AG04450 (cell line): Measurements from ENCODE around the gene CYP26C1. TPM values are rescaled to one million over a fixed set of nuclear protein-coding genes. Genes with fewer than 3 reads are reported as not detected.

Experiments used
- CTCF ChIA-PET: fragments of 300-600, 350-600 bp; formaldehyde crosslinking; extraction: SDS; loops from one replicate; lab custom pipeline; 2022; ENCODE audit warnings: antibody characterized with exemption, inconsistent platforms; lab: Charles Lee
- POLR2A ChIA-PET: fragments of 350-600 bp; formaldehyde crosslinking; extraction: SDS; loops from one replicate; lab custom pipeline; 2021; ENCODE audit warnings: antibody characterized with exemption, inconsistent platforms; lab: Yijun Ruan, JAX
- DNase-seq: peaks from one replicate; pipeline ENCODE4 v3.0.0-alpha.2; 2011; ENCODE audit warnings: low read depth, low spot score
- H3K27ac ChIP-seq: one replicate; pipeline ENCODE4 v1.5.1; 2012; ENCODE audit warnings: low read depth, low read length, control low read depth
- H3K27me3 ChIP-seq: one replicate; pipeline ENCODE4 v1.6.0; 2012; ENCODE audit warnings: low read length; ENCODE audit not compliant: control insufficient read depth, insufficient read depth
- H3K4me3 ChIP-seq: 2 replicates; pipeline ENCODE4 v1.5.1; 2011; ENCODE audit warnings: mild to moderate bottlenecking, low read depth, low read length, control low read depth
- H3K9me3 ChIP-seq: 2 replicates; pipeline ENCODE4 v1.5.1; 2012; ENCODE audit warnings: low read length; ENCODE audit not compliant: control insufficient read depth, insufficient read depth
- CTCF ChIP-seq: IDR thresholded peaks from 2 replicates; pipeline ENCODE4 v1.5.1; 2011; ENCODE audit warnings: low read depth, low read length, control low read depth, inconsistent platforms
- polyA plus RNA-seq: library from polyadenylated mRNA; depleted of rRNA; stranded (reverse); fragments of >200 nt; gene quantifications from 2 replicates; pipeline ENCODE4 v1.2.3, GENCODE V29; 2011

Gene CYP26C1
- polyA plus RNA-seq, 1 experiment: not detected

DNA sequence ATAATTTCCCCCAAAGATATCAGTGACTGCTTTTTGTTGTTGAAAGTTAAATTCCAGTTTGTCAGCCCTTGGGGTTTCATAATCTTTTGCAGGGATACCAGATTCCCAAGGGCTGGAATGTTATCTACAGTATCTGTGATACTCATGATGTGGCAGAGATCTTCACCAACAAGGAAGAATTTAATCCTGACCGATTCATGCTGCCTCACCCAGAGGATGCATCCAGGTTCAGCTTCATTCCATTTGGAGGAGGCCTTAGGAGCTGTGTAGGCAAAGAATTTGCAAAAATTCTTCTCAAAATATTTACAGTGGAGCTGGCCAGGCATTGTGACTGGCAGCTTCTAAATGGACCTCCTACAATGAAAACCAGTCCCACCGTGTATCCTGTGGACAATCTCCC, 16.3 kb downstream of the CYP26C1 start:
- Histone ChIP-seq H3K27ac (no peak overlapping the region), H3K4me3 (no peak overlapping the region), H3K27me3 (peaks cover 65% of the 10 kb centered on the region), H3K9me3 (peaks cover 3% of the 10 kb centered on the region; the same call in 1 of the 2 replicates)
- DNase-seq: no peak
- no peak for TF ChIP-seq CTCF
- ChIA-PET POLR2A (no interaction called here), CTCF (interaction anchor here (0.6 to 2.3 kb wide), 11 partner anchors 11 to 435 kb away, joined by 3 to 13 read pairs (median 3); no protein-coding TSS in a partner anchor)

DNA sequence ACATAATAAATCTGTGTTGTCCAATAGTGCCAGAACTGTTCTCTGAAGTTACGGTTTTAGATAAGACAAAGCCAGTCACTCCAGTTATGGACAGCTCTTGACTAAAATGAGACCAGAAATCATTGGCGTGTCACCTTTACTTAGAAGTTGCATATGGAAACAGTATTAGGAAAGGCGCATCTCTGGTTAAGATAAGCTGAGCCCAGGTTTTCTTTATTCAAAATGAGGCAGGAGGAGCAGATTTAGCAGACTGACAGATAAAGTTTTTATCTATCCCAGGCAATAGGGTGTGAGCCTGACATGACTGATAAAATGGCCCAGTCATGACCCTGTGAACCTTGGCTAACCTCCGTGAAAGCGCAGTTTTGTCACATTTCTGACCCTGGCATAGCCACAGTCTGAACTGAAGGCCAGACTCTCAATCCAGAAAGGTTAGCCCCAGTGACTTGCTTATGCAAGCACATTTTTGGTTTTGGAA, 17.3 kb downstream of the CYP26C1 start:
- DNase-seq: no peak
- POLR2A ChIA-PET: no interaction called here
- H3K27me3 ChIP-seq: peaks cover 55% of the 10 kb centered on the region
- no peak overlapping the region for H3K27ac ChIP-seq
- peaks cover 3% of the 10 kb centered on the region; the same call in 1 of the 2 replicates for H3K9me3 ChIP-seq
- no peak for TF ChIP-seq CTCF
- CTCF ChIA-PET: interaction anchor here (1.2 to 1.4 kb wide), 4 partner anchors 72 to 275 kb away, joined by 3 to 7 read pairs (median 4); no protein-coding TSS in a partner anchor
- no peak overlapping the region for H3K4me3 ChIP-seq

DNA sequence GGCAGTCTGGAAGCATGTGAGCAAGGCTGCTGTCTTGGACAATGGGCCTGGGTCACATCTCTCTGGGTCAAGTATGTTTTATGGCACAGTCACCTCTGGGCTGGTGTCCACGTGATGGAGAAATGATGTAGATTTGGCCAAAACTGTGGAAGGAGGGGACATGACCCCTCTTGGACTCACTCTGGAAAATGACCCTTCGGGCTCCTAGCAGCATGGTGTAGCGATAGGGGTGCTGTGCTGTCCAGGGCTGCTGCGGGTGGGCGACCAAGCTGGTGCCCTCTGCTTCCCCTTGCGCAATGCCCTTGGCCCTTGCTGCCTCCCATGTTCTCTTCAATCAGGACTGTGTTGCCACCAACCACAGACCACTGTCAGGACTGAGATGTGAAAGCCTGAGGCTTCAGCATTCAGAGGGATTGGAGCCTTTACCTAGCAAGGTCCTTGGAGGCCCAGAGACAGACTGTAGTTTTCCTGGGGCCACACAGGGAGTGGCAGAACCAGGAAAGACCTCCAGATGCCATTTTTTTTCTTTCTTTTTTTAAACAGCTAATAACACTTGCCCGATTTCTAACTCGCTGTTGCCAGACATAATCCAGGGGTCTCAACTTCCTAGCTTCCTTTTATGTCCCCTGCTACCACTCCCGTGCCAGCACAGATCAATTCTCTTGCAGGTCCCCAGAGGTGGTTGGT, 19.2 kb downstream of the CYP26C1 start:
- TF ChIP-seq CTCF: no peak
- Histone ChIP-seq H3K9me3 (peaks cover 3% of the 10 kb centered on the region; the same call in 1 of the 2 replicates), H3K27me3 (peaks cover 37% of the 10 kb centered on the region), H3K4me3 (peak overlapping the region; percentile 29; the same call in 1 of the 2 replicates), H3K27ac (no peak overlapping the region)
- ChIA-PET POLR2A (no interaction called here), CTCF (interaction anchor here (0.5 to 3.9 kb wide), 75 partner anchors 8 to 627 kb away, joined by 3 to 39 read pairs (median 4); no protein-coding TSS in a partner anchor)
- DNase-seq: no peak

DNA sequence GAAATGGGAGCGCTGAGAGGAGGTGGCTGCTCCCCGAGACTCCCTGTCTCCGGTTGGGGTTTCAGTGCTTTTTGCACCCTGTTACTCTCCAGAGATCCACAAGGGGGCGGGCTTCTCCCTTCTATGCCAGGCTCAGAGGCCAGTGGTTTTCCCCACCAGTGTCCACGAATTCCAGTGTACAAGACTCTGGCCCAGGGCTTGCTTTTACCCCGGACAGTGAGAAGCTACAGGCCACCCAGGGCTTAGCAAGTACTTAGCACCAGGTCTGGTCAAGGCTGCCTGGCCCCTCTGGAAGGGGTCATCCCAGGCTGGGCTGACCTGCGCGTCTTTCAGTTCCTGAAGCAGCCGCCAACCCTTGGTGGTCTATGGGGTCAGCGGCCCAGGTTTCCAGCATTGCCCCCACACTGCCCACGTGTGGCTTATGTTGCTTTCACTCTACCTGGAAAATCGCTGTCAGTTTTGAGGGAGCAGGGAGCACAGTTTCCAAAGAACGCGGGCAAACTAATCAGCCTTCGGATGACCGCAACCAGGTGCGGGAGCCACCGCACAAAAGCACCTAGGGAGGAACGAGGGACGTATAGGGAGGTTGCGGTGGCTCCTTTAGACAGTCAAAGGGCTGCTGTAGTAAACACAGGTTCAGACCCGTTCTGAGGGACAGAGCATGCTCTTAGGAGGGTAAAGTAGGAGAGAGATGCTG, 19.9 kb downstream of the CYP26C1 start:
- DNase-seq: no peak
- peaks cover 31% of the 10 kb centered on the region for H3K27me3 ChIP-seq
- TF ChIP-seq CTCF: peak; percentile 86
- no peaks in the 10 kb centered on the region for H3K9me3 ChIP-seq
- POLR2A ChIA-PET: no interaction called here
- H3K4me3 ChIP-seq: peak overlapping the region; percentile 29; the same call in 1 of the 2 replicates
- CTCF ChIA-PET: interaction anchor here (0.6 to 3.9 kb wide), 76 partner anchors 8 to 600 kb away, joined by 3 to 39 read pairs (median 4); no protein-coding TSS in a partner anchor
- H3K27ac ChIP-seq: no peak overlapping the region
